Iris pigment epithelial cell (primary cell): Measurements from ENCODE around the gene OR5C1.
A peak's percentile ranks its signal among the peaks of the same experiment; 100 is the strongest.
"Not testable (repeated sequence)": the region's sequence is repeated elsewhere in the genome, so short reads cannot be mapped to it uniquely, and the experiment has no call there.

Experiments used
- DNase-seq: peaks from one replicate; pipeline ENCODE4 v3.0.0-alpha.2; 2011; ENCODE audit warnings: low read depth

The OR5C1 gene

DNA sequence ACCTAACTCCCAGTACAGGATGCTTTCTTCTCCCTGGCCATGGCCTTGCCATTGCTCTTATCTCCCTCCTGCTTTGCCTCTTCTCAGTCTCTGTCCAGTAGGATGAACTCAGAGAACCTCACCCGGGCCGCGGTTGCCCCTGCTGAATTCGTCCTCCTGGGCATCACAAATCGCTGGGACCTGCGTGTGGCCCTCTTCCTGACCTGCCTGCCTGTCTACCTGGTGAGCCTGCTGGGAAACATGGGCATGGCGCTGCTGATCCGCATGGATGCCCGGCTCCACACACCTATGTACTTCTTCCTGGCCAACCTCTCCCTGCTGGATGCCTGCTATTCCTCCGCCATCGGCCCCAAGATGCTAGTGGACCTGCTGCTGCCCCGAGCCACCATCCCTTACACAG is at the start of gene OR5C1:
TSS of gene OR5C1 (plus strand) at position 103 of the 400 bp plus-strand sequence. CDS start at position 103, 0 bp downstream.
- DNase-seq, result no peak

DNA sequence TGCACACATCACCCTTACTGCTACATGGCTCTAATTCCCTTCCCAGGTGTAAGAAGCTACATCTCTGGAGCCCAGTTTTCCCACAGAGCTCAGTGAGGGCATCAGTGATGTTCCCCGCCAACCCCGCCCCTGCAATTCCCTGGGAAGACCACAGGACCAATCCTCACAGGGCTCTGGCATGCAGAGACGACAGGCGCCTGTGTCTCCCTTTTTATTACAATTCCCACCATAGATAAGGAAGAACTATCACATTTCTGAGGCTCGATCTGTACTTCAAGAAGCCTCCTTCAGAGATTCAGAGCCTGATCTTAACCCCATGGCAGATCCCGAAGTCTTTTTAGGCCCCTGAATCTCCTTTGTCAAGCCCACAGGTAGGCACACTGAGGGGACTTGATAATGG is 46.7 kb upstream of the OR5C1 start, which contains the start of gene OR1L6:
TSS of gene OR1L6 (plus strand) at position 301 of the 400 bp plus-strand sequence. CDS start 7,545 bp downstream, outside the sequence.
- no peak for DNase-seq

DNA sequence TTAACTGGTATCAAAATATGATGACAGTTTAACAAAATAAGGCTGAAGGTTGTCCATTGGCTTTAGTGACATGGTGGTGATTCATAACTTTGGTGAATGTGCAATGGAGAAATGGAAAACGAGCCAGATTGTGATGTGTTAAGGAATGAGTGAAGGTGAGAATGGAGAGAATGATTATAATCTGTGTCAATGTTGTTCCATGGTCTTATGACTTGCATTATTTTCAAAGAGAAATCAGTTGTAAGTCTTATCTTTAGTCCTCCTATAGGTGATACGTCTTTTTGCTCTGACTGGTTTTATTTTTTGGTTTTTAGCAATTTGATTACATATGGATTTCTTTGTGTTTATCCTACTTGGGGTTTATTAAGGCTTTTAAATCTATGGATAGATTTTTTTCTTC is 33.9 kb upstream of the OR5C1 start:
- no peak for DNase-seq

DNA sequence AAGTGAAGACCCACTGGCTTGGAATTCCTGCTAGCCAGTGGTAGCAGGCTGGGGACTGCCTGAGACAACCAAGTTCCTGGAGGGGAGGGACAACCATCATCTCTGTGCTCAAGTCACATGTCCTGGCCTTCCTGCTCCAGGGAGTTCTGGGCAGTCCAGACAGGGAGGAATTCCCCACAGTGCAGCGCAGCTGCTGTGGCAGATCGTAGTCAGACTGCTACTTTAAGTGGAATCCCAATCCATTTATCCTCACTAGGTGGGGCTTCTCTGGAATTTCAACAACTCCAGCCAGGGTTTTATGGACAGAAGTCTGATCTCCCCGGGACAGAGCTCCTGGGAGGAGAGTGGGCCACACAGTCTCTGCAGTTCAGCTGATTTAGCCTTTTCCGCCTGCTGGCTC is 20.9 kb upstream of the OR5C1 start:
- DNase-seq, result no peak

DNA sequence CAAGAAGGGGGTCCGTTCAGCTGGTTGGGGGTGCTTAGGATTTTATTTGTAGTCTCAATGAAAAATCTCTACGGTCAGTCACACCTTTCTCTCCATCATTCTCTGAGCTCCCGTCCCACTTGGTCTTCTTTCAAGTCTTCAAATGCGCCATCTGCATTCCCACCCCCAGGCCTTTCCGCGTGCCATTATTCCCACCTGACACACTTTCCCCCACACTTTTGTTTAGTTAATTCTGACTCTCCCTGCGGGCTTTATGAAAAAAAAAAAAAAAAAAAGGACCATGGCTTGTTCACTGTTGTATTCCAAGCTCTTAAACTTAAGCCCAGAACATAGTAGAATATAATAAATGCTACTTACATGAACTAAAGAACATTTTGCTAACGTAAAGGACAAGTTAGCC is 11.7 kb upstream of the OR5C1 start:
- DNase-seq, result no peak

DNA sequence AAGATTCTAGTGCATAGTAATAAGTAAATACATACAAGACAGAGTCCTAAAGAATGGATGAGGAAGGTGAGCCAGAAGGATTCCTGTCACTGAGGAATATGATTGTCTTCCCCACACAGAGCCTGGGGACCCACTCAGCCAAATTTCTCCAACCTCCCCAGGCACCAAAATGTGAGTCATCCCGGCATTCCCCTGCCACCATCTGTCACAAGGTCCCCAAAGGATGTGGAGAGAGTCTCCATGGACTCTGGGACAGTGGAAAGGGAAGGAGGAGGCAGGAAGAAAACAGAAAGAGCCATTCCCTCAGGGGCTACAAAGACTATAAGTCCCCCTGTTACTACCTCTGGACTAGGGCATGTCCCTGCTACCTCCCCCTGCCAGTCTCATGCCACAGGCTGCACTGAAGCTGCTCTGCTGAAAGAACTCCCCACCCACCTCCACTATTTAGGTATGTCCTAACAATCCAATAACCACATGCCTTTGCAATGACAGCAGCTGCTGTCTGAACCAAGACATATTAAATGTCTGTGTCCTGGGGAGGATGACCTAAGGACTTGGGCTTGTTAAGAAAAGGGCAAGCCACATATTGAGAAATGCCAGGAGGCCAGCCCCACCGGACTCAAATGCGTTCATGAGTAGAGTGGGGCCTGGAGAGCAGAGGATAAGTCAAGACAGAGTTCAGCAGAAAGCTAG is 10.7 kb upstream of the OR5C1 start:
- DNase-seq, result peak; percentile 72

DNA sequence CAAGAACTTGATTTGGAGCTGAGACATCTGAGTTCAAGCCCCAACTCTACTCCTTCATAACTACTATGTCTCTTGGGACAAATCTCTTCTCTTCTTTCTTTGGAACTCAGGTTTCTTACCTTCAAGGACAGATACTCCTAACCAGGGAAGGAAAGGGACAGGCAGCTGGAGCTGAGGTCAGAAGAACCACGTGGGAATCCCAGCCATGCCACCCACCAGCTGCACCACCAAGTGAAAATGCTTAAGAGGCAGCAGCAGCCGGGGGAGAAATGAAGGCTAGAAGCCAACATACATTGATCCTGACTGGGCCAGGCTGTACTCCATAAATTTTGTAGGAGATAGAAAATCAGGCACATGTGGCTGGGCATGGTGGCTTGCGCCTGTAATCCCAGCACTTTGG is 9.6 kb upstream of the OR5C1 start:
- DNase-seq, result no peak

DNA sequence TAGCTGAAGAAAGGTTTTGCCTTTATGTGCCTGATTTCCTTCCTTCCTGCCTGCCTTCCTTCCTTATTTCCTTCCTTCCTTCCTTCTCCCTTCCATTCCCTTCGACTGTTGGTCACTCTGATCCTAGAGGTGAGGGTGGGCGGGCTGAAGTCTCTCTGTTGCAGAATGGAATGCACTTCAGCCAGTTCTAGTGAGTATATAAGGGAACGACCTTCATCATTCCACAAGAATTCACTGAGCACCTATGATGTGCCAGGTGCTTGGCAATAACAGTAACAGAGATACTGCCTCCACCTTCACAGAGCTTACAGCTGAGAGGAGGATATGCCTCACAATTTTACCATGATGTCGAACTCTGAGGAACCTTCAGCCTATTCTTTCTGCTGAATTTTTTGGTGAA is 8.7 kb upstream of the OR5C1 start:
- DNase-seq, result no peak

DNA sequence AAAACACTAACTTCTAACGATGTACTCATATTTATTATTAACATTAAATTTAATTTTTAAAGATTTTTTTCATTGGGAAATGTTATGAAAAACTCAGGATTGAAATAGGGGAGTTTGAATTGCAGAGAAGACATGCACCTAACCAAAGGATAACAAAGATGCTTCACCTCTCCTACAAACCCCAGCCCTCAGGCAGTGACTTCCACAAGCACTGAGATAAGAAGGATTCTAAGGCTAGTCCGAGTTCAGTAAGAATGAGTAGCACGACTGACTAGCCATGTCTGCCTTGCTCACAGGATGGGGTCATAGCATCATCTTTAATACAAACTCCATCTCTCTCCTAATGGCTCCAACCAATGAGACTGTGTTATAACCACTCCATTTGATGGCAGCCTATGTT is 7.1 kb upstream of the OR5C1 start:
- no peak for DNase-seq

DNA sequence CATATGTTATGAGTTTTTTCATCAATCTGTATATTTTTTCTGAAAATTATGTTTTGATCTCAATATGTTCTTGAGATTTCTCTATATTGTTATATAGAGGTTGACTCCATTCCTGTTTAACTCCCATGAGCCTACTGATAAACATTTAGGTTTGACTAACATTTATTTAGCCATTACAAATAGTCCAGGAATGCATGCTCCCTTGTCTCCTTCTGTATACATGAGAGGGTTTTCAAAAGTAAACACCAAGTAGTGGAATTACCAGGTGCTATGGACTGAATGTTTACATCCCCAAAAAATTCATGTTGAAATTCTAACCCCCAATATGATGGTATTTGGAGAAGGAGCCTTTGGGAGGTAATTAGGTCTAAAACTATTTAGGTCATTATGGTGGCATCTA is 3.5 kb upstream of the OR5C1 start:
- peak; percentile 6 for DNase-seq

DNA sequence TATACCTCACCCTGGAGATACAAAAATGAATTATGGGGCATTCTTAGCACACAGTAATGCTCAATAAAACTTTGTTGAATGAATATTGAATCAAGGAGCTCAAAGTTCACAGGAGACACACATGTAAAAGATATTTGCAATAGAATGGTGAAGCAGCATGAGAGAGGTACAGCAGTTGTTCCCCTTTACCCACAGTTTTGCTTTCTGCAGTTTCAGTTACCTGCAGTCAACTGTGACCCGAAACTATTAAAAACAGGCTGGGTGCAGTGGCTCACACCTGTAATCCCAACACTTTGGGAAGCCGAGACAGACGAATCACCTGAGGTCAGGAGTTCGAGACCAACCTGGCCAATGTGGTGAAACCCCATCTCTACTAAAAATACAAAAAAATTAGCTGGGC is 2.4 kb upstream of the OR5C1 start:
- DNase-seq, result no peak

DNA sequence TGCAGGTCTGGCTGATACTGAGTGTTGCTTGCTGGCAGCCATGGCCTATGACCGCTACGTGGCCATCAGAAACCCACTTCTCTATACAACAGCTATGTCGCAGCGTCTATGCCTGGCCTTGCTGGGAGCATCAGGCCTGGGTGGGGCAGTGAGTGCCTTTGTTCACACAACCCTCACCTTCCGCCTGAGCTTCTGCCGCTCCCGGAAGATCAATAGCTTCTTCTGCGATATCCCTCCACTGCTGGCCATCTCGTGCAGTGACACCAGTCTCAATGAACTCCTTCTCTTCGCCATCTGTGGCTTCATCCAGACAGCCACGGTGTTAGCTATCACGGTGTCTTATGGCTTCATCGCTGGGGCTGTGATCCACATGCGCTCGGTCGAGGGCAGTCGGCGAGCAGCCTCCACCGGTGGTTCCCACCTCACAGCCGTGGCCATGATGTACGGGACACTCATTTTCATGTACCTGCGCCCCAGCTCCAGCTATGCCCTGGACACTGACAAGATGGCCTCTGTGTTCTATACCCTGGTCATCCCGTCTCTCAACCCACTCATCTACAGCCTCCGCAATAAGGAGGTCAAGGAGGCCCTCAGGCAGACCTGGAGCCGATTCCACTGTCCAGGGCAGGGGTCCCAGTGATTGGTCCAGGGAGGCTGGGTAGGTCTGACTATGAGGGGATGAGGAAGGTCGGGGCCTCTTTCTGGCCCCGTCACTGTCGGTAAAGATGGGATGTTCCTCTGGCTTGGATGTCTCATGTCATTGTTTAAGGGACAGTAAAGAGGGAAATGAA is 718 bp downstream of the OR5C1 start:
- no peak for DNase-seq

DNA sequence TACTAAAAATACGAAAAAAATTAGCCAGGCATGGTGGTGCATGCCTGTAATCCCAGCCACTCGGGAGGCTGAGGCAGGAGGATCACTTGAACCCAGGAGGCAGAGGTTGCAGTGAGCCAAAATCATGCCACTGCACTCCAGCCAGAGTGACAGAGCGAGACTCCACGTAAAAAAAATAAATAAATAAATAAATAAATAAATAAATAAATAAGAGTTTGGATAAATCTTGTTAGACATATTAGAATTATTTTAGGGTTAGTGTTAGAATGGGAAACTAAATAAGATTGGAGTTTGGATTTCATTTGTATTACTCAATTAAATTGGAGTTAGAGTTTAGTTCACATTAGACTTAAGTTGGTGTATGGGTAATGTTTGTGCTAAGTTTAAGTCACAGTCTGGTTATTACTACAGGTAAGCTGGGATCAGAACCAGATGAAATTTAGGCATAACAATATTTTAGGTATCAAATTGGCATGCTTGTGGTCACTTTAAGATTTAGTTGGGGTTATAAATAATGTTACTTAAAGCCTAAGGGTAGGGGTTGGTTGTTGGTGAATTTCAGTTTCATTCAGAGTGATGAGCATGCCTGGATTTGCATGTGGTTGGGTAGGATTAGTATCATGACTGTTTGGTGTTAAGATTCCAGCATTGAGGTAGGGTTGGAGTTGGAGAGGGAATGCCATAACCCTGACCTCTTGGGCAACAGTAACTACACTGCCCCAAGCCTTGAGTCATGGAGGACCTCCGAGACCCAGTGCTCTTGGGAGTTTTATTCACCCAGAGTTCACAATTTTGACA is 3.3 kb downstream of the OR5C1 start:
- DNase-seq, result no peak

DNA sequence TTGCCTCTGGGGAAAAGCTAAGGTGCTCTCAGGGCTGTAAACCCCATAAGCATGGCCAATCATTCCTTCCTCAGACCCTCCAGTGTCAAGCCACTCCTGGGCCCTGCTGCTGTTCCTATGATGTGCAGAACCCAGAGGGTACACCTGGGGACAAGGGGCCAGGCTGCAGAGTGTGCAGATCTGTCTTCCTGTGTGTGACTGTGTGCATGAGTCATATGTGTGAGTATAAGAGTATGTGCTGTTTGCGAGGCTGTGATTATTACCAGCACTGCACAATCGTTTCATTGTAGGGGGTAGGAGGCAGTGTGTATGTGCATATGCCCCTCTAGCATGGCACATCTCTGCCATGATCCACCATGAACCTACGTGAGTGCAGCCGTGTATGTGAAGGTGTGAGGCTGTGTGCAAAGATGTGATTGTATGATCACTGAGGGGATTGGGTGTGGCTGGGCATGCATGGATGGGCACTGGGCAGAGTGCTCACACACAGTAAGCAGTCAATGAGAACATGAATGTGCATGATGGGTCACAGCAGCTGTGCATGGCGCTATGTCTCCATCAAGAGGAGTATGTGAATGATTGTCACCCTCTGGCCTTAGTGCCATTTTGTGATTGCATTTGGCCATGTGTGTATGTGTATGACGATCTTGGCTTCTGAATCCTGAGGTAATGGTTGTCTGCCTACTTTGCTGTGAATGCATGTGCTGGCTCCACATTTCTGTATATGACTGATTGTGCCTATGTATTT is 8.8 kb downstream of the OR5C1 start:
- no peak for DNase-seq

DNA sequence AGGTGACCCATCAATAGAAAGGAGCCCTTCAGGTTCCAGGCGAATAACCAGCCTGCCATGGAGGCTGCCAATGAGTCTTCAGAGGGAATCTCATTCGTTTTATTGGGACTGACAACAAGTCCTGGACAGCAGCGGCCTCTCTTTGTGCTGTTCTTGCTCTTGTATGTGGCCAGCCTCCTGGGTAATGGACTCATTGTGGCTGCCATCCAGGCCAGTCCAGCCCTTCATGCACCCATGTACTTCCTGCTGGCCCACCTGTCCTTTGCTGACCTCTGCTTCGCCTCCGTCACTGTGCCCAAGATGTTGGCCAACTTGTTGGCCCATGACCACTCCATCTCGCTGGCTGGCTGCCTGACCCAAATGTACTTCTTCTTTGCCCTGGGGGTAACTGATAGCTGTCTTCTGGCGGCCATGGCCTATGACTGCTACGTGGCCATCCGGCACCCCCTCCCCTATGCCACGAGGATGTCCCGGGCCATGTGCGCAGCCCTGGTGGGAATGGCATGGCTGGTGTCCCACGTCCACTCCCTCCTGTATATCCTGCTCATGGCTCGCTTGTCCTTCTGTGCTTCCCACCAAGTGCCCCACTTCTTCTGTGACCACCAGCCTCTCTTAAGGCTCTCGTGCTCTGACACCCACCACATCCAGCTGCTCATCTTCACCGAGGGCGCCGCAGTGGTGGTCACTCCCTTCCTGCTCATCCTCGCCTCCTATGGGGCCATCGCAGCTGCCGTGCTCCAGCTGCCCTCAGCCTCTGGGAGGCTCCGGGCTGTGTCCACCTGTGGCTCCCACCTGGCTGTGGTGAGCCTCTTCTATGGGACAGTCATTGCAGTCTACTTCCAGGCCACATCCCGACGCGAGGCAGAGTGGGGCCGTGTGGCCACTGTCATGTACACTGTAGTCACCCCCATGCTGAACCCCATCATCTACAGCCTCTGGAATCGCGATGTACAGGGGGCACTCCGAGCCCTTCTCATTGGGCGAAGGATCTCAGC is 11.6 kb downstream of the OR5C1 start, which contains the start of gene OR1K1:
TSS of gene OR1K1 (plus strand) at position 58 of the 995 bp plus-strand sequence. CDS start at position 58, 0 bp downstream.
- DNase-seq, result no peak

DNA sequence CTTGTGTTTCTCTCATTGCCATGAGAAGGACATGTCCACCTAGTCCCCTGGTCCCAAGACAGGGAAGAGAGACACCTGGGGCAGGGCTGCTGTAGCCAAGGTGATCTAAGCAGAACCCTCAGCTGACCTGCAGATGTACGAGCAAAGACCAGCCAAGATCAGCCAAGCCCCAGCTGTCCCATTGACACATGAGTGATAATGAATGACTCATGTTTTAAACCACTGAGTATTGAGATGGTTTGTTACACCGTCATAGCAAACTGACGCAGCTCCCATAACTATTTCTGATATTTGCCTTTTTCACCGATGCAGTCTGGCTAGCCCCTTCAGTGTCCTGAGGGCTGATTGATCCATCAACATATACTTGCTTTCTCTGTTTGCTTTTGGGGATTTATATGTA is 17.9 kb downstream of the OR5C1 start:
- no peak for DNase-seq

DNA sequence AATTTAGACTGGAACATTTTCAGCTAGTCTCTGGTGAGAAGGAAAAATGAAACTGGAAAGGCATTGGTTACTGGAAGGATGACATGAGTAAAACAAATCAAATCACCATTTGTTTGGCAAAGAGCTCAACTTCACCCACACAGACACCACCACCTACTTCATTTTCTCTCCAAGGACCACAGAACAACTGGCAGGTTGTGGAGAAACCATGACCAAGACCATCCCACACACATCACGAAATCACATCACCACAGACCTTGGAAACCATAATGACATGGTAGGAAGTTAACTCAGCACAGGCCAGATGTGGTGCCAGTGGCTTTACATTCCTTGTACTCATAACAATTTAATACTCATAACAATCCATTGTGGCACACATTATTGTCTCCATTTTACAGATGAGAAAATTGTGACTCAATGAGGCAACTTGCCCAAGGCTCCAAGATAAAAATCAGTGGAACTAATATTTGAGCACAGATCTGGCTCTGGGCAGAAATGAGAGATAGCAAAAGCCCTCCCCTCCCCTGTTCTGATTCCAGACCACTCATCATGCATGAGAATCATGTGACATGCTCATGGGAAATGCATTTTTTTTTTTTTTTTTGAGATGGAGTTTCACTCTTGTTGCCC is 18.7 kb downstream of the OR5C1 start:
- no peak for DNase-seq

DNA sequence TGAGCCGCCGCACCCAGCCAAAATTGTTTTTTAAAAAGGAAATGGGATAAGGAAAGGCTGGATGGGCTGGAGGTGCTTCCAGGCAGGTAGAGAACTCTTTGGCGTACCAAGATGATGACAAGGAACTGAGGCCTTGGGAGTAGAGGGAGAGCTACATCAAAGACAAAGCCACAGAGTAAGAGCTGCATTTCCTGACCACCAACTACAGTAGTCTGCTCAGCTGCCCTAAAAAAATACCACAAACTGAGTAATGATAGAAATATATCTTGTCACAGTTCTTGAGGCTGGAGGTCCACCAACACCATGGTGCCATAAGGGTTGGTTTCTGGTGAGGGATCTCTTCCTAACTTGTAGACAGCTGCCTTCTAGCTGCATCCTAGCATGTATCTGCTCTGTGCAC is 19.4 kb downstream of the OR5C1 start:
- no peak for DNase-seq

DNA sequence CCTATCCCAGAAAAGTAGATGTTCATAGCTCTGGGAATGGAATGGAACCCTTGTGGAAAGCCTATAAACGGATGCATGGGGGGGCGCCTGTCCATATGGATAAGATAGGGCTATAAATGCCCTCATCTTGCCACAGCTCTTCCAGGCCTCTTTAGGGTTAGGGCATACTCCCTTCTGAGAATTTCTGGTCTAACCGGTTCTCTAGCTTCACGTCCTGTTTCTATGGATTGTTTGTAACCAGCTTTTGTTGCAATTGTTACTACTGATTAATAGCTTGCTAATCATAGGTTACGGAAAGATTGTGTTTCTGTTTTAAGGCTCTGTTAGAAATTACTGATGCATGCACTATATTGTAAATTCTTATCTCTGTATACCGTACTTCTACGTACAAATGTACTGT is 20.5 kb downstream of the OR5C1 start:
- not testable (repeated sequence) for DNase-seq

DNA sequence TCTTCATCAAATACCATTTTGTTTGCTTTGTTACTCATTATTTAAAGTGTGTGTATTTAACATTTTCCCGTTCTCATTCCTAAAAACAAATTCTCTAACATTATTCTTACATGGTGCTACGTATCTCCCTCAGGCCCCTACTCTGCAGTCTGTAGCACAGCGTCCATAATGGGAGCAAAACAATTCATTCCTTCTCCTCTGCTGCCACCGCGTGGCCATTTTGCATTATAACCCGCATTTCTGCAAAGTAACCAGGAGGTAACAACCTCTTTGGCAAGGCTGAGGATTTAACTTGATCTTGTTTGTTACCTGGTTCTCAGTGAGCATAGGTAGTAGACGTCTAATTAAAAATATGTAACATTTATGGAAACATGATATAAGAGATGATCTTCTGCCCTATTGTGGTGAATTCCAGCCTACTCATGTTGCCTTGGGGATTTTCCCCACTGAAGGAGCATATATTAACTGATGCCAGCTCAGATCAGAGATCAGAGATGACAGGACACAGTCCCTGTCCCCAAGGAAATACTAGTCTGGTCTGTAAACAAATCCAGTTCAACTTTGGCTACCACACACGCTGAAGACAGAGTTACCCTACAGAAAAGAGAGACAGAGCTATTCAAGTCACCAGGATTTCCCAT is 21.7 kb downstream of the OR5C1 start:
- peak; percentile 69 for DNase-seq
